Mammary epithelial cell (primary cell): ENCODE data around the gene MRPS10.

Experiments
- EZH2 ChIP-seq: IDR thresholded peaks from 2 replicates; pipeline ENCODE4 v1.6.1; 2012; ENCODE audit warnings: low read length, inconsistent platforms, borderline replicate concordance
- TF ChIP-seq, protein P1 (sequence below), 2 donors: IDR thresholded peaks in 1 of 2; conservative IDR thresholded peaks in 1 of 2; 2 replicates each; pipeline ENCODE4 v1.5.1; 2011 to 2012; ENCODE audit warnings: inconsistent platforms in 2 of 2, low read length in 2 of 2, mild to moderate bottlenecking in 2 of 2, control low read depth in 1 of 2, low read depth in 1 of 2; ENCODE audit not compliant: insufficient read depth in 1 of 2; ENCODE audit errors: extremely low read depth in 1 of 2

DNA sequence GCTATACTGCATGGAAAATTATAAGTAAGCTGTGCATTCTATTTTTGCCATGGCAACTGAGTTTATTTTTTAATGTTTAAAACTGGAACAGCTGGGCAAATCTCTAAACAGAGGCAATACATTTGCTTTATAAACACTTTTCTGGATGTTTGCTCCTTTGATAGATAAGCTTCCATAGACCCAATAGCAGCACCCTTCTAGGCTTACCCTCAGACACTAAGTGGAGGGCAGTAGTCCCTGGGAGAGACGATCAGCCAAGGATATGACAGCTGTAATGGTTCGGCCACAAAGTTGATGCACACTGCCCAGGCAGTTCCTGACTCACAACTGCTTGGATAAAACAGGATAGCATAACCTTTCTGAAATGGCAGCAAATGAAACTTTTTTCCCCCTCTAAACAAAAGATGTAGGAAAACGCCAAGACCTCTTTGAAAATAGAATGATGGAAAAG lies 8.5 kb upstream of the MRPS10 start:
- TF ChIP-seq, protein P1, sequence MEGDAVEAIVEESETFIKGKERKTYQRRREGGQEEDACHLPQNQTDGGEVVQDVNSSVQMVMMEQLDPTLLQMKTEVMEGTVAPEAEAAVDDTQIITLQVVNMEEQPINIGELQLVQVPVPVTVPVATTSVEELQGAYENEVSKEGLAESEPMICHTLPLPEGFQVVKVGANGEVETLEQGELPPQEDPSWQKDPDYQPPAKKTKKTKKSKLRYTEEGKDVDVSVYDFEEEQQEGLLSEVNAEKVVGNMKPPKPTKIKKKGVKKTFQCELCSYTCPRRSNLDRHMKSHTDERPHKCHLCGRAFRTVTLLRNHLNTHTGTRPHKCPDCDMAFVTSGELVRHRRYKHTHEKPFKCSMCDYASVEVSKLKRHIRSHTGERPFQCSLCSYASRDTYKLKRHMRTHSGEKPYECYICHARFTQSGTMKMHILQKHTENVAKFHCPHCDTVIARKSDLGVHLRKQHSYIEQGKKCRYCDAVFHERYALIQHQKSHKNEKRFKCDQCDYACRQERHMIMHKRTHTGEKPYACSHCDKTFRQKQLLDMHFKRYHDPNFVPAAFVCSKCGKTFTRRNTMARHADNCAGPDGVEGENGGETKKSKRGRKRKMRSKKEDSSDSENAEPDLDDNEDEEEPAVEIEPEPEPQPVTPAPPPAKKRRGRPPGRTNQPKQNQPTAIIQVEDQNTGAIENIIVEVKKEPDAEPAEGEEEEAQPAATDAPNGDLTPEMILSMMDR (conservative IDR thresholded peaks at IDR 0.05 in 1 of 2, IDR thresholded peaks at IDR 0.05 in 1 of 2; ENCODE audit: extremely low read depth in 1 of 2, insufficient read depth in 1 of 2, low read depth in 1 of 2, low read length in 2 of 2): no peak
- TF ChIP-seq EZH2: no peak
